ENCODE measurements around the gene SEC63. TPM values are rescaled to one million over a fixed set of nuclear protein-coding genes. Genes with fewer than 3 reads are reported as not detected.
A peak's percentile ranks its signal among the peaks of the same experiment; 100 is the strongest.
"Not testable (repeated sequence)": the region's sequence is repeated elsewhere in the genome, so short reads cannot be mapped to it uniquely, and the experiment has no call there.

The SEC63 gene
- total RNA-seq, 4 donors from 2014 or later: 24.6 to 50.3 (median 28.5) TPM

GRCh38 chr6:107956586-107957307 lies 1.3 kb downstream of the SEC63 start:
- peaks cover 8 to 47% (median 29%) of the 10 kb centered on the region in 4 donors for H3K4me1 ChIP-seq

GRCh38 chr6:107956181-107956580 lies 1.8 kb downstream of the SEC63 start:
- peaks cover 8 to 49% (median 31%) of the 10 kb centered on the region in 4 donors for H3K4me1 ChIP-seq
- DNase-seq: no peak
- TF ChIP-seq CTCF (IDR thresholded peaks at IDR 0.05): no peak
- no peak for TF ChIP-seq POLR2A (IDR thresholded peaks at IDR 0.05)
- TF ChIP-seq EP300 (IDR thresholded peaks at IDR 0.05; ENCODE audit: low read depth): no peak
- no peak for TF ChIP-seq POLR2AphosphoS5 (IDR thresholded peaks at IDR 0.05)
- intact Hi-C loops (cut with DNase I; ENCODE audit: low total_unique reads): no loop called here
- in situ Hi-C loops (cut with MboI; ENCODE audit: low pct_ligation_motif_present in 1 of 4, low pct_unique_long_range_greater_than_20kb in 1 of 4, low sequenced_read_pairs in 3 of 4): loop anchor here in 1 of 4 donors (25.0 kb wide), 1 partner anchor 1131 kb away; the partner anchor contains the start of genes CEP57L1 and SESN1
- H3K27ac ChIP-seq: peak overlapping the region in 2 of 4 donors; percentile 93
- peak overlapping the region in 3 of 4 donors; percentile 60 to 91 (median 82) for H3K4me3 ChIP-seq
- H3K9me3 ChIP-seq: no peaks in the 10 kb centered on the region
- H3K36me3 ChIP-seq: no peaks in the 10 kb centered on the region
- H3K27me3 ChIP-seq: no peaks in the 10 kb centered on the region
- WGBS, 2 donors (ENCODE audit: low coverage in 1 of 2): 28 to 37% methylated on average over 2 of the region's 2 CpGs

More at GRCh38 chr6:107956586-107957307, 1.3 kb downstream of the SEC63 start:
- H3K9me3 ChIP-seq: no peaks in the 10 kb centered on the region
- WGBS, 2 donors (ENCODE audit: low coverage in 1 of 2): 2 to 3% methylated on average over 9 of the region's 9 CpGs
- DNase-seq: no peak
- peak overlapping the region; percentile 93 to 96 (median 94) for H3K27ac ChIP-seq
- peak overlapping the region; percentile 60 to 91 (median 84) for H3K4me3 ChIP-seq
- no peaks in the 10 kb centered on the region for H3K36me3 ChIP-seq
- TF ChIP-seq POLR2AphosphoS5 (IDR thresholded peaks at IDR 0.05) (no peak), EP300 (IDR thresholded peaks at IDR 0.05; ENCODE audit: low read depth) (no peak), CTCF (IDR thresholded peaks at IDR 0.05) (no peak), POLR2A (IDR thresholded peaks at IDR 0.05) (no peak)
- in situ Hi-C loops (cut with MboI; ENCODE audit: low pct_ligation_motif_present in 1 of 4, low pct_unique_long_range_greater_than_20kb in 1 of 4, low sequenced_read_pairs in 3 of 4): loop anchor here in 1 of 4 donors (25.0 kb wide), 1 partner anchor 1131 kb away; the partner anchor contains the start of genes CEP57L1 and SESN1
- intact Hi-C loops (cut with DNase I; ENCODE audit: low total_unique reads): no loop called here
- H3K27me3 ChIP-seq: no peaks in the 10 kb centered on the region

GRCh38 chr6:107953858-107954414 lies 4.1 kb downstream of the SEC63 start:
- 82% methylated on average over 12 of the region's 19 CpGs; no CpG with 5 or more reads in 1 of the 2 donors for WGBS, 2 donors (ENCODE audit: low coverage in 1 of 2)
- DNase-seq, H3K27ac ChIP-seq: not testable (repeated sequence)

GRCh38 chr6:107943626-107944439 lies 14.2 kb downstream of the SEC63 start:
- Histone ChIP-seq H3K4me3 (no peak overlapping the region), H3K4me1 (peaks cover 3 to 43% (median 10%) of the 10 kb centered on the region in 4 donors), H3K27me3 (no peaks in the 10 kb centered on the region), H3K9me3 (no peaks in the 10 kb centered on the region), H3K27ac (no peak overlapping the region), H3K36me3 (no peaks in the 10 kb centered on the region)
- WGBS, 2 donors (ENCODE audit: low coverage in 1 of 2): 72 to 82% methylated on average over 6 of the region's 6 CpGs
- TF ChIP-seq EP300 (IDR thresholded peaks at IDR 0.05; ENCODE audit: low read depth): no peak
- TF ChIP-seq POLR2AphosphoS5 (IDR thresholded peaks at IDR 0.05): no peak
- no peak for TF ChIP-seq POLR2A (IDR thresholded peaks at IDR 0.05)
- no peak for TF ChIP-seq CTCF (IDR thresholded peaks at IDR 0.05)
- in situ Hi-C loops (cut with MboI; ENCODE audit: low pct_ligation_motif_present in 1 of 4, low pct_unique_long_range_greater_than_20kb in 1 of 4, low sequenced_read_pairs in 3 of 4) (no loop called here), intact Hi-C loops (cut with DNase I; ENCODE audit: low total_unique reads) (no loop called here)
- no peak for DNase-seq

More at GRCh38 chr6:107953858-107954414, 4.1 kb downstream of the SEC63 start:
- intact Hi-C loops (cut with DNase I; ENCODE audit: low total_unique reads); H3K36me3 ChIP-seq; H3K4me3 ChIP-seq; H3K27me3 ChIP-seq; H3K9me3 ChIP-seq: not testable (repeated sequence)
- peaks cover 17 to 60% (median 37%) of the 10 kb centered on the region in 4 donors for H3K4me1 ChIP-seq
- in situ Hi-C loops (cut with MboI; ENCODE audit: low pct_ligation_motif_present in 1 of 4, low pct_unique_long_range_greater_than_20kb in 1 of 4, low sequenced_read_pairs in 3 of 4): loop anchor here in 1 of 4 donors (25.0 kb wide), 1 partner anchor 1133 kb away; the partner anchor contains the start of genes CEP57L1 and SESN1
